GM19193 (cell line): Measurements from ENCODE around the gene NCOA5.

ENCODE experiments used
- POLR2A ChIP-seq: IDR thresholded peaks from 4 replicates; pipeline ENCODE4 v1.6.1; 2011; ENCODE audit not compliant: insufficient read depth, insufficient read length; ENCODE audit errors: extremely low read depth

The NCOA5 gene

GRCh38 chr20:46058599-46059281, 31.0 kb downstream of the NCOA5 start:
- no peak for TF ChIP-seq POLR2A

- no peak for TF ChIP-seq POLR2A
Measured at GRCh38 chr20:46057856-46058598, 31.7 kb downstream of the NCOA5 start.

GRCh38 chr20:46056970-46057855, 32.5 kb downstream of the NCOA5 start:
- TF ChIP-seq POLR2A = no peak

GRCh38 chr20:46056027-46056833, 33.5 kb downstream of the NCOA5 start:
- no peak for TF ChIP-seq POLR2A

- TF ChIP-seq POLR2A = no peak
Measured at GRCh38 chr20:46055269-46055668, 34.5 kb downstream of the NCOA5 start.

- no peak for TF ChIP-seq POLR2A
Measured at GRCh38 chr20:46054606-46055005, 35.2 kb downstream of the NCOA5 start.

GRCh38 chr20:46053416-46053815, 36.3 kb downstream of the NCOA5 start:
- no peak for TF ChIP-seq POLR2A

GRCh38 chr20:46051556-46052308, 38.0 kb downstream of the NCOA5 start:
- no peak for TF ChIP-seq POLR2A

GRCh38 chr20:46050885-46051284, 38.9 kb downstream of the NCOA5 start:
- TF ChIP-seq POLR2A = no peak

- TF ChIP-seq POLR2A = no peak
Measured at GRCh38 chr20:46050444-46050843, 39.3 kb downstream of the NCOA5 start.

- TF ChIP-seq POLR2A = no peak
Measured at GRCh38 chr20:46049815-46050214, 39.9 kb downstream of the NCOA5 start.

GRCh38 chr20:46049190-46049589, 40.6 kb downstream of the NCOA5 start:
- TF ChIP-seq POLR2A = no peak

GRCh38 chr20:46047821-46048220, 41.9 kb downstream of the NCOA5 start:
- no peak for TF ChIP-seq POLR2A

- TF ChIP-seq POLR2A = no peak
Measured at GRCh38 chr20:46046588-46047310, 43.0 kb downstream of the NCOA5 start.

- TF ChIP-seq POLR2A = no peak
Measured at GRCh38 chr20:46044896-46045295, 44.9 kb downstream of the NCOA5 start.
